HG03045 (cell line): ENCODE measurements around the gene TBC1D30.
A peak's percentile ranks its signal among the peaks of the same experiment; 100 is the strongest.
"Not testable (repeated sequence)": the region's sequence is repeated elsewhere in the genome, so short reads cannot be mapped to it uniquely, and the experiment has no call there.

Experiments used
- ATAC-seq: cut with Tn5 transposase; IDR thresholded peaks from one replicate; pipeline ENCODE4 v1.9.1; 2021; ENCODE audit warnings: mild to moderate bottlenecking, moderate library complexity; ENCODE audit not compliant: unreplicated experiment

Gene TBC1D30

GRCh38 chr12:64824500-64825142, at the start of gene TBC1D30:
Gene TBC1D30 (plus strand): TSS chr12:64824647. CDS start chr12:64824880, 233 bp downstream.
- ATAC-seq = peak; percentile 55

GRCh38 chr12:64775147-64775736, 49.2 kb upstream of the TBC1D30 start:
- not testable (repeated sequence) for ATAC-seq

GRCh38 chr12:64779354-64779974, 45.0 kb upstream of the TBC1D30 start:
- ATAC-seq = no peak

- ATAC-seq = no peak
Measured at GRCh38 chr12:64780132-64780530, 44.3 kb upstream of the TBC1D30 start.

GRCh38 chr12:64780531-64781279, 43.7 kb upstream of the TBC1D30 start:
- no peak for ATAC-seq

- no peak for ATAC-seq
Measured at GRCh38 chr12:64781280-64782190, 42.9 kb upstream of the TBC1D30 start.

- no peak for ATAC-seq
Measured at GRCh38 chr12:64782191-64782876, 42.1 kb upstream of the TBC1D30 start.

- no peak for ATAC-seq
Measured at GRCh38 chr12:64785838-64786237, 38.6 kb upstream of the TBC1D30 start.

- ATAC-seq = no peak
Measured at GRCh38 chr12:64790166-64790565, 34.3 kb upstream of the TBC1D30 start.

GRCh38 chr12:64791036-64791435, 33.4 kb upstream of the TBC1D30 start:
- ATAC-seq = no peak

- ATAC-seq = no peak
Measured at GRCh38 chr12:64792128-64792527, 32.3 kb upstream of the TBC1D30 start.

GRCh38 chr12:64793610-64794009, 30.8 kb upstream of the TBC1D30 start:
- no peak for ATAC-seq

- no peak for ATAC-seq
Measured at GRCh38 chr12:64794305-64794704, 30.1 kb upstream of the TBC1D30 start.

- ATAC-seq = peak; percentile 72
Measured at GRCh38 chr12:64796205-64796845, 28.1 kb upstream of the TBC1D30 start.

- ATAC-seq = no peak
Measured at GRCh38 chr12:64797156-64797555, 27.3 kb upstream of the TBC1D30 start.

GRCh38 chr12:64798165-64798564, 26.3 kb upstream of the TBC1D30 start:
- ATAC-seq = no peak

GRCh38 chr12:64800640-64801039, 23.8 kb upstream of the TBC1D30 start:
- peak; percentile 67 for ATAC-seq

GRCh38 chr12:64801381-64801780, 23.1 kb upstream of the TBC1D30 start:
- ATAC-seq = no peak

GRCh38 chr12:64802180-64802775, 22.2 kb upstream of the TBC1D30 start:
- not testable (repeated sequence) for ATAC-seq
